Measurements from ENCODE around the gene DRD3. TPM values are rescaled to one million over a fixed set of nuclear protein-coding genes. Genes with fewer than 3 reads are reported as not detected.

Gene DRD3
- polyA plus RNA-seq, 4 donors: not detected

DNA sequence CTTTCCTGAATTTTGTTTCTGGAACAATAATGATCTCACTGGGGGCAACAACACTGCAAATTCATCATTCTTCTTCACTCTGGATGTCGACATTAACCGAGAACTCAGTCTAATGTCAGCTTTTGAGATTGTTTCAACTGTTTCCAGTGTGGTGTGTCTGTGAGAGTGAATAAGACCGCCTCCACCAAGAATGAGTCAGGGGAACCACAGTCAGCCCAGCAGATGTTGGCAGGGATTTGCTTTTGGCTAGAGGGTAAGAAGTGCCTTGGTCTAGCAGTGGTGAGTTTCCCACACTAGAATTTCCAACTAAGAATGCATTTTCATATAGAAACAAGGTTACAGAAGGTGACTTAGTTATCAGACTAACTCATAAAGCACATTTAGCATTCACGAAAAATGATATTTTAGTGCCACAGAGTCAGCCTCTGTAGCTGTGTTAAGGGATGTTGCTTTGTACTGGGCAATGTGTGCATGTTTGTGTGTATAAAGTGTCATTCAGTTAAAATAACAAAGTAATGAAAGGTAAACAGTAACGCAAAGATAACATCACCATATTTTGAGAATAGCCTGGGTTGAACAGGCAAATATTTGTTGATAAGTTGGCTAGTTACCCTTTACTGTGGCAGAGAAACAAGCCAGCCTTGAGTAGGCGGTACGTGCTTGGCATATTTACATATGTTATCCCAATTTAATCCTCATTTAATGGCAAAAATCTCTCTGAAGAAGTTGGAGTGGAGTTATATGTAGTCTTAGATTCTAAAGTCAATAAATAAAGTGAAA is 33.8 kb downstream of the DRD3 start:
- no peak overlapping the region for H3K27ac ChIP-seq (ENCODE audit: low read depth in 1 of 3, low read length in 2 of 3)
- DNase-seq: no peak
- no peak overlapping the region for H3K4me3 ChIP-seq (ENCODE audit: low read depth in 1 of 3, low read length in 3 of 3)
- H3K4me1 ChIP-seq (ENCODE audit: control insufficient read depth in 3 of 3, insufficient read depth in 2 of 3, low read depth in 1 of 3, low read length in 2 of 3): no peaks in the 10 kb centered on the region
- H3K36me3 ChIP-seq (ENCODE audit: control insufficient read depth in 3 of 3, insufficient read depth in 2 of 3, low read depth in 1 of 3, low read length in 3 of 3): no peaks in the 10 kb centered on the region
- H3K27me3 ChIP-seq (ENCODE audit: control insufficient read depth in 3 of 3, insufficient read depth in 3 of 3, low read length in 3 of 3): no peaks in the 10 kb centered on the region
- H3K9me3 ChIP-seq (ENCODE audit: control insufficient read depth in 2 of 2, insufficient read depth in 1 of 2, low read depth in 1 of 2, low read length in 1 of 2): no peaks in the 10 kb centered on the region
- FAIRE-seq: no peak
- WGBS, 3 donors: 62 to 68% (median 66%) methylated on average over 7 of the region's 7 CpGs

- FAIRE-seq (no peak), DNase-seq (no peak)
- Histone ChIP-seq H3K4me3 (ENCODE audit: low read depth in 1 of 3, low read length in 3 of 3) (no peak overlapping the region), H3K27me3 (ENCODE audit: control insufficient read depth in 3 of 3, insufficient read depth in 3 of 3, low read length in 3 of 3) (no peaks in the 10 kb centered on the region), H3K9me3 (ENCODE audit: control insufficient read depth in 2 of 2, insufficient read depth in 1 of 2, low read depth in 1 of 2, low read length in 1 of 2) (no peaks in the 10 kb centered on the region), H3K4me1 (ENCODE audit: control insufficient read depth in 3 of 3, insufficient read depth in 2 of 3, low read depth in 1 of 3, low read length in 2 of 3) (no peaks in the 10 kb centered on the region), H3K27ac (ENCODE audit: low read depth in 1 of 3, low read length in 2 of 3) (no peak overlapping the region), H3K36me3 (ENCODE audit: control insufficient read depth in 3 of 3, insufficient read depth in 2 of 3, low read depth in 1 of 3, low read length in 3 of 3) (no peaks in the 10 kb centered on the region)
- WGBS, 3 donors: 40 to 71% (median 62%) methylated on average over 1 of the region's 1 CpG
These were observed 35.0 kb downstream of the DRD3 start for GRCh38 chr3:114143817-114144216.

GRCh38 chr3:114139836-114140235 is 39.0 kb downstream of the DRD3 start:
- no peak for FAIRE-seq
- WGBS, 3 donors: 91 to 94% (median 92%) methylated on average over 3 of the region's 3 CpGs

DNA sequence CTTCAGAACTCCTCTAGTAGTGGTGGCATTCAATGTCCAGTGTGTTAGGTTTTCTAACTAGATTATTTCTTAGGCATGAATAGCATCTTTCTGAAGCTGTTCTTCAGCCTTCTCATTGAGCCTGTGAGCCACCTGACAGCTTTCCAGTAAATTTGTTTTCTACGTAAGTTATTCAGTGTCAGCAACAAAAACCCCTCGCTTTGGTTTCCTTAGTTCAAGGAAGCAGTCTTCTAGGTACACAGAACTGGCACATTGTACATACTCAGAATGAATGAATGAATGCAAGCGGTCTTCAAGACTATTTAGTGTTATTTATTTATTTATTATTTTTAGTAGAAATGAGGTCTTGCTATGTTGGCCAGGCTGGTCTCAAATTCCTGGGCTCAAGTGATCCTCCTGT is 44.9 kb downstream of the DRD3 start:
- DNase-seq (no peak), FAIRE-seq (no peak)
- Histone ChIP-seq H3K4me1 (ENCODE audit: control insufficient read depth in 3 of 3, insufficient read depth in 2 of 3, low read depth in 1 of 3, low read length in 2 of 3) (no peaks in the 10 kb centered on the region), H3K9me3 (ENCODE audit: control insufficient read depth in 2 of 2, insufficient read depth in 1 of 2, low read depth in 1 of 2, low read length in 1 of 2) (no peaks in the 10 kb centered on the region), H3K36me3 (ENCODE audit: control insufficient read depth in 3 of 3, insufficient read depth in 2 of 3, low read depth in 1 of 3, low read length in 3 of 3) (no peaks in the 10 kb centered on the region), H3K27ac (ENCODE audit: low read depth in 1 of 3, low read length in 2 of 3) (no peak overlapping the region), H3K4me3 (ENCODE audit: low read depth in 1 of 3, low read length in 3 of 3) (no peak overlapping the region), H3K27me3 (ENCODE audit: control insufficient read depth in 3 of 3, insufficient read depth in 3 of 3, low read length in 3 of 3) (no peaks in the 10 kb centered on the region)
- WGBS, 3 donors: 89 to 90% (median 90%) methylated on average over 3 of the region's 3 CpGs

More at GRCh38 chr3:114139836-114140235, 39.0 kb downstream of the DRD3 start:
- no peak overlapping the region for H3K27ac ChIP-seq (ENCODE audit: low read depth in 1 of 3, low read length in 2 of 3)
- no peak for DNase-seq
- H3K4me1 ChIP-seq (ENCODE audit: control insufficient read depth in 3 of 3, insufficient read depth in 2 of 3, low read depth in 1 of 3, low read length in 2 of 3): no peaks in the 10 kb centered on the region
- H3K9me3 ChIP-seq (ENCODE audit: control insufficient read depth in 2 of 2, insufficient read depth in 1 of 2, low read depth in 1 of 2, low read length in 1 of 2): no peaks in the 10 kb centered on the region
- H3K36me3 ChIP-seq (ENCODE audit: control insufficient read depth in 3 of 3, insufficient read depth in 2 of 3, low read depth in 1 of 3, low read length in 3 of 3): no peaks in the 10 kb centered on the region
- H3K4me3 ChIP-seq (ENCODE audit: low read depth in 1 of 3, low read length in 3 of 3): no peak overlapping the region
- H3K27me3 ChIP-seq (ENCODE audit: control insufficient read depth in 3 of 3, insufficient read depth in 3 of 3, low read length in 3 of 3): no peaks in the 10 kb centered on the region

DNA sequence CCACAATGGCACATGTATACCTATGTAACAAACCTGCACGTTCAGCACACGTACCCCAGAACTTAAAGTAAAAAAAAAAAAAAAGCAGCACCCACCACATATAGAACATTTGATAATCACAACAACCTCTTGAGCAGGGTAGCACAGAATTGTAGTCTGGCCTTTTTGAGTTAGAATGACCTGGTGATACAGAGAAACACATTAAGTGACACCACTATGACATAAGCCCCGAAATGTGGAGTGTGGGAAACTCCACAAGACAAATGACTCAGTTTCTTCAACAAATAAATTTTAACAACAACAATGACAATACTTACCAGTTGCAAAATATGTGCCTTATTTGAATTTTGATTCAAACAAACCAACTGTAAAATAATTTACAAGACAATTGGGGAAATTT is 46.4 kb downstream of the DRD3 start:
- Histone ChIP-seq H3K36me3 (ENCODE audit: control insufficient read depth in 3 of 3, insufficient read depth in 2 of 3, low read depth in 1 of 3, low read length in 3 of 3) (no peaks in the 10 kb centered on the region), H3K4me1 (ENCODE audit: control insufficient read depth in 3 of 3, insufficient read depth in 2 of 3, low read depth in 1 of 3, low read length in 2 of 3) (no peaks in the 10 kb centered on the region), H3K4me3 (ENCODE audit: low read depth in 1 of 3, low read length in 3 of 3) (no peak overlapping the region), H3K9me3 (ENCODE audit: control insufficient read depth in 2 of 2, insufficient read depth in 1 of 2, low read depth in 1 of 2, low read length in 1 of 2) (no peaks in the 10 kb centered on the region), H3K27ac (ENCODE audit: low read depth in 1 of 3, low read length in 2 of 3) (no peak overlapping the region), H3K27me3 (ENCODE audit: control insufficient read depth in 3 of 3, insufficient read depth in 3 of 3, low read length in 3 of 3) (no peaks in the 10 kb centered on the region)
- no peak for DNase-seq
- no peak for FAIRE-seq
- 91 to 98% (median 95%) methylated on average over 3 of the region's 3 CpGs for WGBS, 3 donors

DNA sequence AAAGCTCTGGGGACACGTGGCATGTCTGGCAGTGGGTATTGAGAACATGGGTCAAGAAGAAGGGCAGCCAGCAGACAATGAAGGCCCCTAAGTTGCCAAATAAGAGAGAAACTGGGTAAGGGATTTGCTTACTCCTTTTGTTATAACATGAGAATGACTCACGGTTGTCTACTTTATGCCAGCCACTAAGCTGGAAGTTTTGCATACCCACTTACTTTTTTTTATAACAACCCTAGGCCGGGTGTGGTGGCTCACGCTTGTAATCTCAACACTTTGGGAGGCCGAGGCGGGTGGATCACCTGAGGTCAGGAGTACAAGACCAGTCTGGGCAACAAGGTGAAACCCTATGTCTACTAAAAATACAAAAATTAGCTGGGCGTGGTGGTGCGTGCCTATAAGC is 50.0 kb downstream of the DRD3 start:
- DNase-seq (no peak), FAIRE-seq (no peak)
- Histone ChIP-seq H3K27me3 (ENCODE audit: control insufficient read depth in 3 of 3, insufficient read depth in 3 of 3, low read length in 3 of 3) (no peaks in the 10 kb centered on the region), H3K4me3 (ENCODE audit: low read depth in 1 of 3, low read length in 3 of 3) (no peak overlapping the region), H3K36me3 (ENCODE audit: control insufficient read depth in 3 of 3, insufficient read depth in 2 of 3, low read depth in 1 of 3, low read length in 3 of 3) (no peaks in the 10 kb centered on the region), H3K4me1 (ENCODE audit: control insufficient read depth in 3 of 3, insufficient read depth in 2 of 3, low read depth in 1 of 3, low read length in 2 of 3) (no peaks in the 10 kb centered on the region), H3K27ac (ENCODE audit: low read depth in 1 of 3, low read length in 2 of 3) (no peak overlapping the region), H3K9me3 (ENCODE audit: control insufficient read depth in 2 of 2, insufficient read depth in 1 of 2, low read depth in 1 of 2, low read length in 1 of 2) (no peaks in the 10 kb centered on the region)
- WGBS, 3 donors: 60 to 83% (median 65%) methylated on average over 8 of the region's 8 CpGs

- H3K4me1 ChIP-seq (ENCODE audit: control insufficient read depth in 3 of 3, insufficient read depth in 2 of 3, low read depth in 1 of 3, low read length in 2 of 3): no peaks in the 10 kb centered on the region
- H3K4me3 ChIP-seq (ENCODE audit: low read depth in 1 of 3, low read length in 3 of 3): no peak overlapping the region
- H3K27me3 ChIP-seq (ENCODE audit: control insufficient read depth in 3 of 3, insufficient read depth in 3 of 3, low read length in 3 of 3): no peaks in the 10 kb centered on the region
- no peak overlapping the region for H3K27ac ChIP-seq (ENCODE audit: low read depth in 1 of 3, low read length in 2 of 3)
- DNase-seq: no peak
- no peaks in the 10 kb centered on the region for H3K9me3 ChIP-seq (ENCODE audit: control insufficient read depth in 2 of 2, insufficient read depth in 1 of 2, low read depth in 1 of 2, low read length in 1 of 2)
- WGBS, 3 donors: 80 to 94% (median 89%) methylated on average over 1 of the region's 1 CpG
- FAIRE-seq: no peak
- H3K36me3 ChIP-seq (ENCODE audit: control insufficient read depth in 3 of 3, insufficient read depth in 2 of 3, low read depth in 1 of 3, low read length in 3 of 3): no peaks in the 10 kb centered on the region
These were observed 50.6 kb downstream of the DRD3 start for GRCh38 chr3:114128231-114128630.

DNA sequence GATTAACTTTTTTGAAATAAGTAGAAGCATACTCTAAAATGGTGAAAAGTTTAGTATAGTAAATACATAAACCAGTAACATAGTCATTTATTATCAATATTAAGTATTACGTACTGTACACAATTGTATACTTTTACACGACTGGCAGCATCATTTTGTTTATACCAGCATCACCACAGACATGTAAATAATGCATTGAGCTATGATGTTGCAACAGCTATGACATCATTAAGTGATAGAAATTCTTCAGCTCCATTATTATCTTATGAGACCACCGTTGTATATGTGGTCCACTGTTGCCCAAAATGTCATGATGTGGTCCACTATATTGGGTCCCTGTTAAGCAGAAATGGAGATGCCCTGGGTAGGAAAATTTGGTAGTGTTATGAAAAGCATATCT is 51.3 kb downstream of the DRD3 start:
- Histone ChIP-seq H3K9me3 (ENCODE audit: control insufficient read depth in 2 of 2, insufficient read depth in 1 of 2, low read depth in 1 of 2, low read length in 1 of 2) (no peaks in the 10 kb centered on the region), H3K27me3 (ENCODE audit: control insufficient read depth in 3 of 3, insufficient read depth in 3 of 3, low read length in 3 of 3) (no peaks in the 10 kb centered on the region), H3K36me3 (ENCODE audit: control insufficient read depth in 3 of 3, insufficient read depth in 2 of 3, low read depth in 1 of 3, low read length in 3 of 3) (no peaks in the 10 kb centered on the region), H3K27ac (ENCODE audit: low read depth in 1 of 3, low read length in 2 of 3) (no peak overlapping the region), H3K4me1 (ENCODE audit: control insufficient read depth in 3 of 3, insufficient read depth in 2 of 3, low read depth in 1 of 3, low read length in 2 of 3) (no peaks in the 10 kb centered on the region), H3K4me3 (ENCODE audit: low read depth in 1 of 3, low read length in 3 of 3) (no peak overlapping the region)
- FAIRE-seq: no peak
- DNase-seq: no peak
- 72 to 80% (median 77%) methylated on average over 3 of the region's 3 CpGs for WGBS, 3 donors

GRCh38 chr3:114126461-114126860 is 52.4 kb downstream of the DRD3 start:
- no peak overlapping the region for H3K27ac ChIP-seq (ENCODE audit: low read depth in 1 of 3, low read length in 2 of 3)
- H3K4me1 ChIP-seq (ENCODE audit: control insufficient read depth in 3 of 3, insufficient read depth in 2 of 3, low read depth in 1 of 3, low read length in 2 of 3): no peaks in the 10 kb centered on the region
- no peak overlapping the region for H3K4me3 ChIP-seq (ENCODE audit: low read depth in 1 of 3, low read length in 3 of 3)
- H3K9me3 ChIP-seq (ENCODE audit: control insufficient read depth in 2 of 2, insufficient read depth in 1 of 2, low read depth in 1 of 2, low read length in 1 of 2): no peaks in the 10 kb centered on the region
- DNase-seq: no peak
- no peak for FAIRE-seq
- no peaks in the 10 kb centered on the region for H3K27me3 ChIP-seq (ENCODE audit: control insufficient read depth in 3 of 3, insufficient read depth in 3 of 3, low read length in 3 of 3)
- H3K36me3 ChIP-seq (ENCODE audit: control insufficient read depth in 3 of 3, insufficient read depth in 2 of 3, low read depth in 1 of 3, low read length in 3 of 3): no peaks in the 10 kb centered on the region
- WGBS, 3 donors: 30 to 51% (median 31%) methylated on average over 1 of the region's 1 CpG

Data from small intestine (tissue), 7 donors.